ENCODE results near the gene ARHGAP26.

DNA sequence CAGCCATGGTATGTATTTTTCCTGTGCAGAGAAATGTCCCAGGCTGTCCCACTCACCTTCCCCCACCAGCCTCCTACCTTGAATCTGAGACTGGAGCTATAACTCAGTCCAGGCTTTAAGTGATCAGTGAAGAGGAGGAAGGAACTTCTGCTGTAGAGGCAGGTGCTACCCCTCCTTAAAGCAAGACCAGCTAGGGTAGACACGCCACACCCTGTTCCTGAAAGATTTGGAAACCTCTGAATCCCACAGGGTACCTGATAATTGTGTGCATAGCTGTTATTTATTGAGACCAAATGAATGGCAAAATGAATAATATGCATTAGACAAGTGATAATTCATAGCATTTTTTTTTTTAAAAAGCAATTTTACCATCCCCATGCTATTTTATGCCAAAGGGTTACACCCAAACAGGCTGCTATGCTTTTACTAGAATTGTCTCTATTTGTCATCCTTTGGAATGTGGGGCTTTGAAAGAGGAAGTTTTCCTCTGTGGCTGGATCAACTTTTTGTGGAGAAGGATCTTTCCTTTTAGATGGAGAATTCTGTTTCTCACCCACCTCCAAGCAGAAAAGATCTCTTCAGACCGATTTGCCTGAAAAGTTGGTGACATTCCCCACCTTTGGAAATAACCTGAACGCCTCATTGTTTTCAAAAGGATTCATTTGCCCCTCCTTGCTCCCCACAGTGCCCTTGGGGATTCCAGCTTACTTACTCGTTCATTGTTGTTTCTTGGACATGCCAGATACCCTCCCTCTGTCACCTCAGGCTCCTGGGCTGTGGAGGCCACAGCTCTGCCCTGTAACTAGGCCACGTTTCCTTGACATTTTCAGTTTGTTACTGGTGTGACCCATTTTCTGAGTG, 384.6 kb downstream of the ARHGAP26 start:
- TF ChIP-seq CTCF (IDR thresholded peaks at IDR 0.05) (no peak), POLR2A (IDR thresholded peaks at IDR 0.05) (no peak)

Data from sigmoid colon (tissue), 3 donors.